ENCODE data around the gene PDPK1. TPM values are rescaled to one million over a fixed set of nuclear protein-coding genes. Genes with fewer than 3 reads are reported as not detected.

The PDPK1 gene
- total RNA-seq, 1 experiment from 2014 or later: 57.4 TPM

- intact Hi-C loops (cut with micrococcal nuclease; ENCODE audit: unreplicated experiment): loop anchor here (10.0 kb wide), 1 partner anchor 71 kb away; no protein-coding TSS in a partner anchor
- BruUV-seq (replicated peaks): no TSS peak
- Mint-ChIP-seq H3K4me3 (ENCODE audit: low read depth, unreplicated experiment) (no peak overlapping the region), H3K27ac (ENCODE audit: unreplicated experiment) (no peak overlapping the region), H3K27me3 (ENCODE audit: unreplicated experiment) (no peaks in the 10 kb centered on the region), H3K36me3 (ENCODE audit: insufficient read depth, unreplicated experiment) (peaks cover 9% of the 10 kb centered on the region), H3K4me1 (ENCODE audit: low read depth, unreplicated experiment) (no peaks in the 10 kb centered on the region), H3K9me3 (ENCODE audit: low read depth, unreplicated experiment) (no peaks in the 10 kb centered on the region)
- DNase-seq: no peak
- CTCF ChIA-PET: no interaction called here
- TF ChIP-seq, protein P1, sequence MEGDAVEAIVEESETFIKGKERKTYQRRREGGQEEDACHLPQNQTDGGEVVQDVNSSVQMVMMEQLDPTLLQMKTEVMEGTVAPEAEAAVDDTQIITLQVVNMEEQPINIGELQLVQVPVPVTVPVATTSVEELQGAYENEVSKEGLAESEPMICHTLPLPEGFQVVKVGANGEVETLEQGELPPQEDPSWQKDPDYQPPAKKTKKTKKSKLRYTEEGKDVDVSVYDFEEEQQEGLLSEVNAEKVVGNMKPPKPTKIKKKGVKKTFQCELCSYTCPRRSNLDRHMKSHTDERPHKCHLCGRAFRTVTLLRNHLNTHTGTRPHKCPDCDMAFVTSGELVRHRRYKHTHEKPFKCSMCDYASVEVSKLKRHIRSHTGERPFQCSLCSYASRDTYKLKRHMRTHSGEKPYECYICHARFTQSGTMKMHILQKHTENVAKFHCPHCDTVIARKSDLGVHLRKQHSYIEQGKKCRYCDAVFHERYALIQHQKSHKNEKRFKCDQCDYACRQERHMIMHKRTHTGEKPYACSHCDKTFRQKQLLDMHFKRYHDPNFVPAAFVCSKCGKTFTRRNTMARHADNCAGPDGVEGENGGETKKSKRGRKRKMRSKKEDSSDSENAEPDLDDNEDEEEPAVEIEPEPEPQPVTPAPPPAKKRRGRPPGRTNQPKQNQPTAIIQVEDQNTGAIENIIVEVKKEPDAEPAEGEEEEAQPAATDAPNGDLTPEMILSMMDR (IDR thresholded peaks at IDR 0.05; ENCODE audit: unreplicated experiment): no peak
Observed at GRCh38 chr16:2505695-2506094, 32.1 kb upstream of the PDPK1 start.

- no peak overlapping the region for H3K27ac Mint-ChIP-seq (ENCODE audit: unreplicated experiment)
- DNase-seq: no peak
- CTCF ChIA-PET: no interaction called here
- H3K27me3 Mint-ChIP-seq (ENCODE audit: unreplicated experiment): no peaks in the 10 kb centered on the region
- peaks cover 4% of the 10 kb centered on the region for H3K36me3 Mint-ChIP-seq (ENCODE audit: insufficient read depth, unreplicated experiment)
- H3K4me1 Mint-ChIP-seq (ENCODE audit: low read depth, unreplicated experiment): no peaks in the 10 kb centered on the region
- BruUV-seq (replicated peaks): no TSS peak
- intact Hi-C loops (cut with micrococcal nuclease; ENCODE audit: unreplicated experiment): loop anchor here (10.0 kb wide), 1 partner anchor 72 kb away; no protein-coding TSS in a partner anchor
- H3K4me3 Mint-ChIP-seq (ENCODE audit: low read depth, unreplicated experiment): no peak overlapping the region
- no peaks in the 10 kb centered on the region for H3K9me3 Mint-ChIP-seq (ENCODE audit: low read depth, unreplicated experiment)
- TF ChIP-seq, protein P1 (IDR thresholded peaks at IDR 0.05; ENCODE audit: unreplicated experiment): no peak
Observed at GRCh38 chr16:2507052-2507659, 30.7 kb upstream of the PDPK1 start.

DNA sequence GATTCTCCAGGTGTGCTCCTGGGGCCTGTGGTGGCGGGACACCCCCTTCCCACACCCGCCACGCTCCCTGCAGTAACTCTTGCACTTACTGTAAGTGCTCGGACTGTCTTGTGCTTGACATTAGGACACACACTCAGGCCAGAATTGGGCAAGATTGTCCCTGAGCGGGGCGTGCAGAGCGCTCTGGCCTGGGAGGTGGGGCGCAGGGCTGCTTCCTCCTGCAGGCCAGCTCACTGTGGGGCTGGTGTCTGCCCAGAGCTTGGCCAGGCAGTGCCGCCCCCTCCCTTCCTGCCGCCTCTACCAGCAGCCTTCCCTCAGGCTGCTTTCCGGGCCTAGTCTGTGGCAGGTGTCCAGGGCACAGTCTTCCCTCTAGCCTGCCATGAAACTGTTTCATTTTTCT, 30.2 kb upstream of the PDPK1 start:
- CTCF ChIA-PET: no interaction called here
- DNase-seq: no peak
- Mint-ChIP-seq H3K9me3 (ENCODE audit: low read depth, unreplicated experiment) (no peaks in the 10 kb centered on the region), H3K36me3 (ENCODE audit: insufficient read depth, unreplicated experiment) (peaks cover 8% of the 10 kb centered on the region), H3K27me3 (ENCODE audit: unreplicated experiment) (no peaks in the 10 kb centered on the region), H3K4me1 (ENCODE audit: low read depth, unreplicated experiment) (peaks cover 4% of the 10 kb centered on the region), H3K27ac (ENCODE audit: unreplicated experiment) (no peak overlapping the region), H3K4me3 (ENCODE audit: low read depth, unreplicated experiment) (no peak overlapping the region)
- BruUV-seq (replicated peaks): no TSS peak
- intact Hi-C loops (cut with micrococcal nuclease; ENCODE audit: unreplicated experiment): loop anchor here (10.0 kb wide), 1 partner anchor 73 kb away; no protein-coding TSS in a partner anchor
- TF ChIP-seq, protein P1 (IDR thresholded peaks at IDR 0.05; ENCODE audit: unreplicated experiment): no peak

GRCh38 chr16:2508722-2509400, 29.0 kb upstream of the PDPK1 start:
- CTCF ChIA-PET: no interaction called here
- H3K9me3 Mint-ChIP-seq (ENCODE audit: low read depth, unreplicated experiment): no peaks in the 10 kb centered on the region

More at GRCh38 chr16:2508722-2509400, 29.0 kb upstream of the PDPK1 start:
- TF ChIP-seq, protein P1 (IDR thresholded peaks at IDR 0.05; ENCODE audit: unreplicated experiment): no peak
- no TSS peak for BruUV-seq (replicated peaks)
- Mint-ChIP-seq H3K27ac (ENCODE audit: unreplicated experiment) (no peak overlapping the region), H3K36me3 (ENCODE audit: insufficient read depth, unreplicated experiment) (peaks cover 20% of the 10 kb centered on the region), H3K27me3 (ENCODE audit: unreplicated experiment) (no peaks in the 10 kb centered on the region), H3K4me3 (ENCODE audit: low read depth, unreplicated experiment) (no peak overlapping the region), H3K4me1 (ENCODE audit: low read depth, unreplicated experiment) (peaks cover 9% of the 10 kb centered on the region)
- no peak for DNase-seq
- intact Hi-C loops (cut with micrococcal nuclease; ENCODE audit: unreplicated experiment): loop anchor here (10.0 kb wide), 1 partner anchor 74 kb away; no protein-coding TSS in a partner anchor
